ENCODE results near the gene PTPRJ. TPM values are rescaled to one million over a fixed set of nuclear protein-coding genes. Genes with fewer than 3 reads are reported as not detected.

Gene PTPRJ
- total and polyA plus RNA-seq, 7 donors: 0.32 to 12.4 (median 4.1) TPM

DNA sequence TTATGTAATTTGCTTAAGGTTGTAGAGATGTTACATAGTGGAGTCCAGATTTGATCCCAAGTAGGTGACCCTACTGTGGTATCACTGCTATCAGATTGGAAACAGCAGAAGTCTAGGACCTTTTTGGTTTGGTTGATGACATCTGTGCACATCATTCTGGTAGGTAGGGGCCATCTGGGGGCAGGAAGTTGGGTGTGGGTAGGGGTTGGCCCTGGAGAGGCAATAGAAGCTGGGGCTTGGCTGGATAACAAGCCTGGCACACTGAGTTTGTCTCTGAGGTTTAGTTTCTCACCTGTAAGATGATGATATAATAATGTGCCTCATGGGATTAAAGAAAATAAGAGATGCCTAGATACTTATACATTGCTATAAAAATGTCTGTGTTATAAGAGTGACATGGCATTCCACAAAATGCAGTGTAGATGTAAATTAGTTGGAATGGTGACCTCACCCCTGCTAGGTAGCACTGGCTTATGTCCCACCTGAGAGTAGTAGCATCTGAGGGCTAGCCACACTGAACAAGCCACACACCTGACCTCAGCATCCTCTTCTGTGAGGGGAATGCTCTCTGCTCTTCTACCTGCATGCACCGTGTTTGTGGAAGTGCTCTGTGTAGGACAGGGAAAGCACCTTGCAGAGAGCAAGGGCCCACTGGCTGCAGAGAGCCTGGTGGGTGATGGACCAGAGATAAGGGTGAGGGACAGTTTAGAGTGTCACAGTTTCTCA, 36.9 kb downstream of the PTPRJ start:
- intact Hi-C loops (cut with DNase I): no loop called here
- ATAC-seq (no peak), DNase-seq (no peak)
- Histone ChIP-seq H3K27ac (no peak overlapping the region), H3K9me3 (no peaks in the 10 kb centered on the region), H3K36me3 (ENCODE audit: insufficient read depth in 1 of 2, low read depth in 1 of 2) (no peaks in the 10 kb centered on the region), H3K4me3 (no peak overlapping the region), H3K27me3 (ENCODE audit: insufficient read depth in 3 of 3, low read length in 2 of 3) (no peaks in the 10 kb centered on the region), H3K4me1 (no peaks in the 10 kb centered on the region)
- WGBS, 3 donors: 60 to 68% (median 61%) methylated on average over 1 of the region's 1 CpG
- TF ChIP-seq CTCF (IDR thresholded peaks at IDR 0.05): no peak

- WGBS, 3 donors: 42 to 51% (median 46%) methylated on average over 3 of the region's 3 CpGs
- no peak for TF ChIP-seq CTCF (IDR thresholded peaks at IDR 0.05)
- H3K9me3 ChIP-seq: no peaks in the 10 kb centered on the region
These were observed 37.6 kb downstream of the PTPRJ start for GRCh38 chr11:48017831-48018527.

DNA sequence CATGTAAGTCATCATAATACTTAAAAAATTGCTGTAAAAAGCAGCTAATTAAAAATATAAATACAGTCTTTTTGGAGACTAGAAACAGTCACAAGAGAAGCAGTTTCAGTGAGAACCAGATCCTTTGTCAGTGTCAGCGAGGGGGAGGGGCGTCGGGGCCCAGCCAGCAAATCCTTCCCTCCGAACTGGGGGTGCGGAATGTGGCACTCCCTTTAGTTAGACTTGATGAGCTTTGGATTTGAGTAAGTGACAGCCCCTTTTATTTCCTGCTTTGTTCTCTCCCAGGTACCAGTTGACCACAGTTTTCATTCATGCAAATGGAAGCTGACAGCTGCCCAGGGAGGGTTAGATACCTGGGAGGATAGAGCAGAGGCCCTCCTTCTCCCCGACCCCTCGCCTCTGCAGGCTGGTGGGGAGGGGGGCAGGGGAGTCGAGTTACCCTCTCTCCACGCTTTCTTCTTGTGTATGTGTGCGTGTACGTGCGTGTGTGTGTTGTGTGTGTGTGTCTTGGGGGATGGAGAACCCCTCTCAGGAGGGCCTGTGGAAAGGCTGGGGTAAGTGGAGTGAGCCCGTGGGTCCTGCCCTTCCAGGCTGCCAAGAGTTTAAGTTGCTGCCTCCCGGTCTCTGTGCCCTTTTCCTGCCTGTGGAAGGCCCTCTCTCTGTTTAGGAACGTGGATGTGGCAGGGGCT, 38.3 kb downstream of the PTPRJ start:
- ATAC-seq (no peak), DNase-seq (no peak)
- Histone ChIP-seq H3K4me1 (no peaks in the 10 kb centered on the region), H3K4me3 (no peak overlapping the region), H3K27ac (no peak overlapping the region), H3K9me3 (no peaks in the 10 kb centered on the region), H3K36me3 (ENCODE audit: insufficient read depth in 1 of 2, low read depth in 1 of 2) (no peaks in the 10 kb centered on the region), H3K27me3 (ENCODE audit: insufficient read depth in 3 of 3, low read length in 2 of 3) (no peaks in the 10 kb centered on the region)
- WGBS, 3 donors: 71 to 76% (median 74%) methylated on average over 15 of the region's 15 CpGs
- intact Hi-C loops (cut with DNase I): no loop called here
- no peak for TF ChIP-seq CTCF (IDR thresholded peaks at IDR 0.05)

More at GRCh38 chr11:48017831-48018527, 37.6 kb downstream of the PTPRJ start:
- H3K4me3 ChIP-seq: no peak overlapping the region
- ATAC-seq (no peak), DNase-seq (no peak)
- H3K27ac ChIP-seq: no peak overlapping the region
- intact Hi-C loops (cut with DNase I): no loop called here
- no peaks in the 10 kb centered on the region for H3K27me3 ChIP-seq (ENCODE audit: insufficient read depth in 3 of 3, low read length in 2 of 3)
- no peaks in the 10 kb centered on the region for H3K4me1 ChIP-seq
- no peaks in the 10 kb centered on the region for H3K36me3 ChIP-seq (ENCODE audit: insufficient read depth in 1 of 2, low read depth in 1 of 2)

DNA sequence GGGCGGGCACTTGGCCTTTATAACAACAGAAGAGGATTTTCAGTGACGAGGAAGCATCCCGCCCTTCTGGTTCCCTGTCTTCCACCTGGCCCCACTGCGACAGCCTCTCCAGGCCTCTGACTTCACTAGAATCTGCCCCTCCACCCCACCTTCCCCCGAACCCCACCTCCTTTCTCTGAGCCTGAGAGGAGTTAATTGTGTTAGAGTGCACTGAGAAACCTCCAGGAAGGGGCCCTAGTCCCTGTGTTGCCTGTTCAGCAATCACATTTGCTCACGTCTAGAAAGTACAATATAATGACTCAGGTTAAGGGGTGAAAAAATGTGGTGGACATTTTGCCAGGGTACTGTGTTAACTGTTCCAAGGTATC, 38.8 kb downstream of the PTPRJ start:
- 78 to 92% (median 84%) methylated on average over 6 of the region's 6 CpGs for WGBS, 3 donors
- H3K4me3 ChIP-seq: no peak overlapping the region
- no peaks in the 10 kb centered on the region for H3K27me3 ChIP-seq (ENCODE audit: insufficient read depth in 3 of 3, low read length in 2 of 3)
- no peaks in the 10 kb centered on the region for H3K36me3 ChIP-seq (ENCODE audit: insufficient read depth in 1 of 2, low read depth in 1 of 2)
- TF ChIP-seq CTCF (IDR thresholded peaks at IDR 0.05): no peak
- H3K27ac ChIP-seq: no peak overlapping the region
- ATAC-seq (peak in 1 of 4 donors; percentile 28), DNase-seq (no peak)
- H3K9me3 ChIP-seq: no peaks in the 10 kb centered on the region
- H3K4me1 ChIP-seq: peaks cover 2% of the 10 kb centered on the region
- intact Hi-C loops (cut with DNase I): no loop called here
